HG02571 (cell line): ENCODE data around the gene ZNHIT2.

Experiments
- ATAC-seq: cut with Tn5 transposase; IDR thresholded peaks from one replicate; pipeline ENCODE4 v1.9.1; 2021; ENCODE audit warnings: mild to moderate bottlenecking, moderate library complexity; ENCODE audit not compliant: unreplicated experiment

ZNHIT2 gene

DNA sequence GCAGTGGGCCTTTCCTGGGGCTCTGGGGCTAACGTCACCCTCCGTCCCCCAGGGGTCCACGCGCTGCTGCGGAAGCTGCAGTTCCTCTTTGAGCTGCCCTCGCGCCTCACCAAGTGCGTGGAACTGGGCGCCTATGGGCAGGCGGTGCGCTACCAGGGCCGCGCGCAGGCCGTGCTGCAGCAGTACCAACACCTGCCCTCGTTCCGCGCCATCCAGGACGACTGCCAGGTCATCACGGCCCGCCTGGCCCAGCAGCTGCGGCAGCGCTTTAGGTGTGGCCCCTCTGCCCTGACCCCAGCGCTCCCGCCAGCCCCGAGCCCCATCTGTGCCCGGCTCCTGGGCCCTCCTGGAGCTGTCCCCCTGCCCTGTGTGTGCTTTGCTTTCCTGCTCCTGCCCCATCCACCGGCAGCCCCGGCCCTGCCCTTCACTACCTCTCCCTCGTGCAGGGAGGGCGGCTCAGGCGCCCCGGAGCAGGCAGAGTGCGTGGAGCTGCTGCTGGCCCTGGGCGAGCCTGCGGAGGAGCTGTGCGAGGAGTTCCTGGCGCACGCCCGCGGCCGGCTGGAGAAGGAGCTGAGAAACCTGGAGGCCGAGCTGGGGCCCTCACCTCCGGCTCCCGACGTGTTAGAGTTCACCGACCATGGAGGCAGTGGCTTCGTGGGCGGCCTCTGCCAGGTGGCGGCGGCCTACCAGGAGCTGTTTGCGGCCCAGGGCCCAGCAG is 9.6 kb downstream of the ZNHIT2 start:
- no peak for ATAC-seq

DNA sequence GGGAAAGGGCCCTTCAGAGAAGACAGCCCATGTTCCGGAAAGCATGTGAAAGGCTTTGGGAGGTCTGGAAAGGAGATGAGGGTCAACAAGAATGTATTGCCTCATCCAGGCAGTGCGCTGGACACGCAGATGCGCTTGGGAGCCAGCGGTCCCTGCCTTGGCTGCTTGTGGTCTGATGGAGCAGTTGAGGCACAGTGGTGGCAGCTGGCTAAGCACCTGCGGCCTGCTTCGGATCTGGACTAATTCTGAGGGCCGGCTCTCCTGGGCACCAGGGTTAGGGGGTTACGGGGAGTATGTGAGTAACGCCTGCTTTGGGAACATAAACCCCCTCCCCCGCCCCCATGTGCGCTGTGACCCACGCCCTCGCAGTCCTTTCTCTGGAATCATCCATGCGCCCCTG is 10.4 kb downstream of the ZNHIT2 start:
- ATAC-seq, result no peak

DNA sequence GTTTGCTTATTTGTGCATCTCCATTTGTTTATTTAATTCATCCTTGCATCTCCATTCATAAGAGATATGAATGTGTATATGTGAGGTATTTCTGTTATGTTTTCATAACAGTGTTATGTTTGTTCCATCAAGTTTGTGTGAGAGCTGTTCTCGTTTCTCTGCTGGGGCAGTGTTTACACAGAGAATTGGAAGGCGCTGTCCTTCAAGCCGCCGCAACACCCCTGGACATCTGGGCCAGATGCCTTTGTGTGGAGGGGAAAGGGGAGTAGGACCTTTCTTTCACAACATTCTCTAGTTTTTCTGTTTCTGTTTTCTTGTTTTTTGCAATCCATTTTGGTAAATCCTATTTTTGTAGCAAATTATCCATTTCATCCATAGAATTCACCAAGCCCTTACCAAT is 12.9 kb downstream of the ZNHIT2 start:
- ATAC-seq, result no peak

DNA sequence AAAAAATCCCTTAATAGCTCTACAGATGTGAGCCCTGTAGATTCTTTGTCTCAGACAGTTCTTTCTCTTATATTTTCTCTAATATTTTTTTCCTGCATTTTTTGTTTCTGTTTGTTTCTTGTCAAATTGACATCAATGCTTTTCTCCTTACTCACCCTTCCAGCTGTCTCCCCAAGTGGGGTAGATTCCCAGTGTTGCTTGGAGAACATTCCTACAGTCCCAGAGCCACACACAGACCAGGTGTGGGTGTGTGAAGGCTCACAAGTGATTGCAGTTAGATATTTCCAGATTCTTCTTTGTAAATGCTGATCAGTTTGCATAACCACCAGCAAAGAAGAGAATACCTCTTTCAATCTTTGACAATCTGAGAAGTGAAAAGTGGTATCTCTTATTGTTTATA is 14.0 kb downstream of the ZNHIT2 start:
- no peak for ATAC-seq

DNA sequence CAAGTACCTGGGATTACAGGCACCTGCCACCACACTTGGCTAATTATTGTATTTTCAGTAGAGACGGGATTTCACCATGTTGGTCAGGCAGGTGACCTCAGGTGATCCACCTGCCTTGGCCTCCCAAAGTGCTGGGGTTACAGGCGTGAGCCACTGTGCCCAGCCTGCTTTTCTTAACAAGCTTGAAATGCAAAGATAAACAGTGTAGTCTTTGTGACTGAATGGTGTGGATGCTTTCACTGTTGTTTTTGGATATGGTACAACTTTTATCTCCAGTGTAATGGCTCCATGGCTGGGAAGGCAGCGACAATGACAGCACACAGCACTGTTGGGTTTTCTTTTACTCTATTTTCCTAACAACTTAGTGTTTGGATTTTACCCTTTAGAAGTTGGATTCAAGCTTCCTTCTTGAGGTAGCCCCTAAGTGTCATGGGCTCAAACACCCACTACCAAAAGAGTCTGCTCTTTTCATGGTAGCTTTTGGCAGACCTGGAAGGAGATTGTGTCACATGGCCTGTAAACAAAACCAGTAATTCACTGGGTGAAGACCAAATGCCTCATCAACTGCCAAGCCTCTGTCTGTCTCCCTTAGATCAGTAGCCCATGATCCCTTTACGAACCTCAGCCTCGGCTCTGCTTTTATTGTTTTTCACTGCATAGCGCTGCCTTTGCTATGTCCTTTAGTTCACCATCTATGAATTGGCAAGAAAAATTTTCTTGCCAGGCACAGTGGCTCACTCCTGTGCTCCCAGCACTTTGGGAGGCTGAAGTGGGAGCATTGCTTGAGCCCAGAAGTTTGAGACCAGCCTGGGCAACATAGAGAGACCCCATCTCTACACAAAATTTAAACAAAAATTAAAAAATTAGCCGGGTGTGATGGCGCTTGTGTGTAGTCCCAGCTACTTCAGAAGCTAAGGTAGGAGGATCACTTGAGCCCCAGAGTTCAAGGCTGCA is 15.1 kb downstream of the ZNHIT2 start:
- no peak for ATAC-seq

DNA sequence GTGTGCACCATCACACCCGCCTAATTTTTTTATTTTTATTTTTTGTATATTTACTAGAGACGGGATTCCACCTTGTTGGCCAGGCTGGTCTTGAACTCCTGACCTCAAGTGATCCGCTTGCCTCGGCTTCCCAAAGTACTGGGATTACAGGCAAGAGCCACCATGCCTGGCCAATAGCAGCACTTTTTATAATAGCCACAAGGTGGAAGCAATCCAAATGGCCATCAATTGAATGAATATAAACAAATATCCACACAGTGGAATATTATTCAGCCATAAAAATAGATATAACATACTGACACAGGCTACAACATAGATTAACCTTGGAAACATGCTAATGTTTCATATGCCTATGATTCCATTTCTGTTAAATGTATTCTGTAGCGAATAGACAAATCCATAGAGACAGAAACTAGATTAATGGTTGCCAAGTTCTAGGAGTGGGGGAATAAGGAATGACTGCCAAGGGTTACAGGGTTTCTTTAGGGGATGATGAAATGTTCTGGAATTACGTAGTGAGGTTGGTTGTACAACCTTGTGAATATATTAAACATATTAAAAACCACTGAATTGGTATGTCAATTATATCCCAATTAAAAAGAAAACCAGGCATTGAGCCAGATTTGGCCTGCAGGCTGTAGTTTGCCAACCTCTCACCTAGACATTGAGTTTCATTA is 16.7 kb downstream of the ZNHIT2 start:
- no peak for ATAC-seq

DNA sequence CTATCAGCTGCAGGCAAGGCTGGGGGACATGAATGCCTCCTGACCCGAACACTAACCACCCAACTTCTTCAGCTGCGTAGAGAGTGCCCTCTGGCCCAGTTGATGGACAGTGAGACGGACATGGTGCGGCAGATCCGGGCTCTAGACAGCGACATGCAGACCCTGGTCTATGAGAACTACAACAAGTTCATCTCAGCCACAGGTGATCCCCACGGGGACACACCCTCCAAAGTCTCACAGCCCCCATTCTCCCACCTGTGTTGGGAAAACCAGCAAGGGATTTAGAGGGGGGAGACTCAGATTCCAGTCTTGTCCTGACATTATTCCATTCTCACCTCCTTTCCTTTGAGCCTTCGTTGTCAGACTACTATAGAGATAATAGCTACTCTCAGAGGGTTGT is 20.6 kb downstream of the ZNHIT2 start:
- ATAC-seq, result no peak

DNA sequence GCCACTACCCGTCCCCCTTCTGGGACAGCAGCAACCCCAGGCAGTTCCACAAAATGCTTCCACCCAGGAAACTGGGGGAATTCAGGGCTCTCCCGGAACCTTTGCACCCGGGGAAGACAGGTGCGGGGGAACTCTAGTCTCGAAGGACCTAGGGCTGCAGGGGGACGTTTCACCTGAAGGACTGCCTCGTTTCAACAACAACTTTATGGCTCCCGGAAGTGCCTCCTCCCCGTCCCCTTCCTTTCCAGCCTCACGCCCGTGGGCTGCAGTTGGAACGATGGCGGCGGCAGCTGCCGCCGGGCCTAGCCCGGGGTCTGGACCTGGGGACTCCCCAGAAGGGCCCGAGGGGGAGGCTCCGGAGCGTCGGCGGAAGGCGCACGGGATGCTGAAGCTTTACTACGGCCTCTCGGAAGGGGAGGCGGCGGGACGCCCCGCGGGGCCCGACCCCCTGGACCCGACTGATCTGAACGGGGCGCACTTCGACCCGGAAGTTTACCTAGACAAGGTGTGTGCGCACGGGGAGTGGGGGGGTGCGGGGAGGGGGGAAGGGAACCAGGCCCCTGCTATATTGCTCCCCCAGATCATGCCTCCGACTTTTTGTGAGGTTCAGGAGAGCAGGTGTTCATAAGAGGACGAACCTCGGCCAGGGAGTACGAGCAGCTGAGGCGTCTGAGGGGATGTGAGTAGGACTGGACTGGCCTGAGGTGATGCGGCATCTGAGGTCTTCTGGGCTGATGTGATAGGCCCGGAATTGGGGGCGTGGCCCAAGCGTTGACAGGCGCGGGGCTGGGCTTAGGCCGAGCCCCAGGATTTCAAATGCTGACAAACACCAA is 21.3 kb downstream of the ZNHIT2 start, which contains the start of gene VPS51:
VPS51 (plus strand) TSS at position 241 of the 833 bp plus-strand sequence; CDS start at position 278, 37 bp downstream.
- peak; percentile 87 for ATAC-seq

DNA sequence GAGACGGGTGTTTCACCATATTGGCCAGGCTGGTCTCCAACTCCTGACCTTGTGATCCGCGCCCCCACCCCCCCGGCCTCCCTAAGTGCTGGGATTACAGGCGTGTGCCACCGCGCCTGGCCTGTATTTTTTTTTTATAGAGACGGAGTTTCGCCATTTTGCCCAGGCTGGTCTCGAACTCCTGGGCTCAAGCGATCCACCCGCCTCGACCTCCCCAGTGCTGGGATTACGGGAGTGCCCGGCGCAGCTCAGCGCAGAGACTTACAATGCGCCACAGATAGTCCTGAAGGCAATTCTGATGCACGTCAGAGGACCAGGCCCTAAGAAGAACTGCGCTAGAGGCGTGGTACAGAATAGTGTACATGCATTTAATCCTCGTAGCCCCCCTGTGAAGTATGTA is 22.1 kb downstream of the ZNHIT2 start:
- ATAC-seq, result no peak

DNA sequence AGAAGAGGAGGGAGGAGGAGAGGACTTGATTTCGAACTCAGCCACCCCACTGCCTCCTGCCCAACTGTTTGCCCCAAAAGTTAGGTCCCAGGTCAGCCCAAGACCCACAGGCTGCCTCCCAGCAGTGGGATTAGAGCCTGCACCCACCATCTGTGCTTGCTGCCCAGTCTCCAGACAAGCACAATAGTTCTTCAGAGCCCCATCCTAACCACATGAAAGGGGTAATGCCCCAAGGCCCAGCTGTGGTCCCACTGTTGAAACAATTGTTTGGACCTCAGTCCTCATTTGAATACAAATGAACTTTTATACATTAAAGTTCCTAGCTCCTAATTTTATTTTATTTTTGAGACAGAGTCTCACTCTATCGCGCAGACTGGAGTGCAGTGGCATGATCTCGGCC is 26.9 kb downstream of the ZNHIT2 start:
- ATAC-seq, result no peak

DNA sequence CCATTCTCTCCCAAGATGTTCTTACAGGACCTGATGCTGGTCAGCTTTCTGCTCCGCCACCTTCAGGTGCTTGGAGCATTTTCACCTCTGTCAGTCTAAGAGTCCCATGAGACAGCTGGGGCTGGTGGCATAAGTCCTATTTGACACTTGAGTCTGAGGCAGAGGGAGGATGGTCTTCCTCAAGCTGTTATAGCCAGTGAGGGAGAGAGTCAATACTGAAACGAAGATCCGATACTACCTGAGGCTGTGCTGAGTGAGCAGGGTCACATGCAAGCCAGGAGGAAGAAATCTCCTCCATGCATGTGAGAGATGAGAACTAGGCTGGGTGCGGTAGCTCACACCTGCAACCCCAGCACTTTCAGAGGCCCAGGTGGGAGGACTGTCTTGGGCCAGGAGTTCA is 27.9 kb downstream of the ZNHIT2 start:
- no peak for ATAC-seq

DNA sequence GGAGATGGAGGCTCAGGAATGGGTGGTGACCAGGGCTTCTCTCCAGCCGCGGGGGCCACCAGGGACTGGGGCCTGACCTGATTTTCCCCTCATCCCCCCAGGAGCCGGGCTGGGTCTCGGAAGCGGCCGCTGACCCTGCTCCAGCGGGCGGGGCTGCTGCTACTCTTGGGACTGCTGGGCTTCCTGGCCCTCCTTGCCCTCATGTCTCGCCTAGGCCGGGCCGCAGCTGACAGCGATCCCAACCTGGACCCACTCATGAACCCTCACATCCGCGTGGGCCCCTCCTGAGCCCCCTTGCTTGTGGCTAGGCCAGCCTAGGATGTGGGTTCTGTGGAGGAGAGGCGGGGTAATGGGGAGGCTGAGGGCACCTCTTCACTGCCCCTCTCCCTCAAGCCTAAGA is 29.7 kb downstream of the ZNHIT2 start:
- ATAC-seq, result no peak

DNA sequence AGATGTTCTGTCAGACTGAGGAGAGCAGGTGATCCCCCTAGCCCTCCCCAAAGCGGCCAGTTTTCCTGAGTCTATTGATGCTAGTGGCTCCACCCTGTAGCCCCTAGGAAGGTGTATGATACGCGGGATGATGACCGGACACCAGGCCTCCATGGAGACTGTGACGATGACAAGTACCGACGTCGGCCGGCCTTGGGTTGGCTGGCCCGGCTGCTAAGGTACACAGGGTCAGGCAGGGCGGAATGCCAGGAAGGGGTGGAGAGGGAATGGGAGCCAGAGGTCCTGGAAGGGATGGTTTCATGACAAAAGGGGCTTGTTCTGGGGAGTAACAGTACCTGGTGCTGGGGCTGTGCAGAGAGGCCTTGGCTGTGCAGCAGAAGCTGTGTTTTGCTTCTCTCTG is 30.3 kb downstream of the ZNHIT2 start:
- ATAC-seq, result no peak

DNA sequence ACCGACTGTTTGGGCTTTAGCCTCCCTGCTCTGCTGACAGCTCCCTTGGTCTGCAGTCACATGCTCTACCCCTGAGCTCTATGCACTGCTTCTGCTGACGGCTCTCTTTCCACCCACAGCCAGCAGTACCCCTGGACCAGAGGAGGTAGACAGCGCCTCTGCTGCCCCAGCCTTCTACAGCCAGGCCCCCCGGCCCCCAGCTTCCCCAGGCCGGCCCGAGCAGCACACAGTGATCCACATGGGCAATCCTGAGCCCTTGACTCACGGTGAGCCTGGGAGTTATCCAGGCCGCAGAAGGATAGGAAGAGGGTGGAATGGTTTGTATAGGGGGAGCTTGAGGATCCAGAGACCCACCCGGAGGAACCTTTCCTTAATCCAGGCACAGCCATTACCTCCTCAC is 30.7 kb downstream of the ZNHIT2 start:
- no peak for ATAC-seq

DNA sequence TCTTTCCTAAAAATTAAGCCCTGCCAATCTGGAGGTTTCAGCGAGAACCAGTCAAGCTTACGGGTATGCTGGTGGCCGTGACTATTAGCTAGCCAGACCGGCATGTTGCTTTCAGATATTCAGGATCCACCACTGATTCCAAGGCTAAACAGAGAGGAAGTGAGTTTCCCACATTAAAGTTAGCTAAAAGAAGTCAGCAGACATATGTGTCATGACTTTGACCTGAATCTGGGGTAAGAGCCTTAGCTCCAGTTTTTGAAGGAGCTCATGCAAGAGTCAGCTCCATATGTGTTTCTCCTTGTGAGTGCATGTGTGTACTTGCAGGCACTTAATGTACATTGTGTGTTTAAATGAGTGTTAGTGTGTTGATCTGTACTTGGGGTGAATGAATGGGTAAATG is 32.1 kb downstream of the ZNHIT2 start:
- no peak for ATAC-seq

DNA sequence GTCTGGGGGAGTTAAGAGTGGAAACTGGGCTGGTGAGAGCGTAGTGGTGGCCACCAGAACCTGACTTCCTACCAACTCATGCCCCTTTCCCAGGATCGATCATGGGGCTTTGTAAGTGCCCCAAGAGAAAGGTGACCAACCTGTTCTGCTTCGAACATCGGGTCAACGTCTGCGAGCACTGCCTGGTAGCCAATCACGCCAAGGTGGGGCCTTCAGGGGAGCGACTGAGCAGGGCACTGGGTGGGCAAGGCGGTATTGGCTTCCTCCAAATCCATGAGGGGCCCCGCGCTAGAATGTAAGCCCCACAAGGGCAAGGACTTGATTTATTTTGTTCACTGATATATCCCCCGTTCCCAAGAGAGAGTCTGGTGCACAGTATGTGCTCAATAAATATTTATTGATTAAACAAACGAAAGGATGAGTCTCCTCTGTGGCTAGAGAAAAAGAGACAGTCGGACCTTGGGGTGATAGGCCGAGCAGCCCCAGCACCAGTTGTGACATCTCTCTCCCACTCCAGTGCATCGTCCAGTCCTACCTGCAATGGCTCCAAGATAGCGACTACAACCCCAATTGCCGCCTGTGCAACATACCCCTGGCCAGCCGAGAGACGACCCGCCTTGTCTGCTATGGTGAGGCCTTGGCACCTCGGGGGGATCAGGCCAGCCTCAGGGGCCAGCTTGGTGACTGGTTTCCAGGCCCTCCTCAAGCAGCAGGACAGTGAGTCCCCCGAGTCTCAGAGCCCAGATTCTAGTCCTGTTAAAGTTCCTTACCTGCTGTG is 32.7 kb downstream of the ZNHIT2 start:
- no peak for ATAC-seq

DNA sequence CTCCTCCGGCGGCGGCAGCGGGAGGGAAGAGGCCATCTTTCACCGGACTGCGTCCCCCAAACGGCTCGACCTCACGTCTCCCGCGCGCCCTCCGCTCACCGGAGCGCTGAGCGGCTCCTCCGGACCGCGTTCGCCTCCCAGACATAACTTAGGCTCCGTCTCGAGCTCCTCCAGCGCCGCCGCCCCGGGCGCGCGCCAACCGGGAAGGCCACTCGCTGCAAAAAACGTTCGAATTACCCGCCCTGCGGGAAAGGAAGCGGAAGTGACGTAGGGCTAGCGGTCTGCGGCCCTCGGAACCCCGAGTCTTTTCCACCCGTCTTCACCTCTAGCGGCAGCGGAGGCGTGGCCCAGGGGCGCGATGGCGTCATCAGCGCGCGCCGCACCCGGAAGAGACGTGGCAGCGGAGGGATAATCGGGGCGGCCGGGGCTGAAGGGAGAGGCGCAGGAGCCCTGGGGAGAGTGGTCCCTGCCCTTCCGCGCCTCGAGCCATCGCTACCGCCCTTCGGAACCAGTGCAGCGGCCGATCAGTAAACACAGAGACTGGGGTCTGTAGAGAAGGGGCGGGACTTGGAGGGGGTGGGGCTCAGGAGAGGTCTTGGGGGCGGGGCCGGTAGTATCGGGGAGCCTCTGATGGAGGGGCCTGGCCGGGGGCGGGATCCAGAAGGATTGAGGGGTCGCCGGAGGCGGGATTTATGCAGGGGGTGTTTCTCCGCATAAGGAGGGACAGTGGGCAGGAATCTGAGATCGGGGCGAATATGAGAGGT is 33.5 kb downstream of the ZNHIT2 start, which contains the start of the genes CDCA5 and ZFPL1:
CDCA5 (minus strand) TSS at position 207 of the 764 bp plus-strand sequence; CDS start at position 145, 62 bp downstream.
ZFPL1 (plus strand) TSS at position 389 of the 764 bp plus-strand sequence. CDS start 477 bp downstream, outside the sequence.
- ATAC-seq, result peak; percentile 73

DNA sequence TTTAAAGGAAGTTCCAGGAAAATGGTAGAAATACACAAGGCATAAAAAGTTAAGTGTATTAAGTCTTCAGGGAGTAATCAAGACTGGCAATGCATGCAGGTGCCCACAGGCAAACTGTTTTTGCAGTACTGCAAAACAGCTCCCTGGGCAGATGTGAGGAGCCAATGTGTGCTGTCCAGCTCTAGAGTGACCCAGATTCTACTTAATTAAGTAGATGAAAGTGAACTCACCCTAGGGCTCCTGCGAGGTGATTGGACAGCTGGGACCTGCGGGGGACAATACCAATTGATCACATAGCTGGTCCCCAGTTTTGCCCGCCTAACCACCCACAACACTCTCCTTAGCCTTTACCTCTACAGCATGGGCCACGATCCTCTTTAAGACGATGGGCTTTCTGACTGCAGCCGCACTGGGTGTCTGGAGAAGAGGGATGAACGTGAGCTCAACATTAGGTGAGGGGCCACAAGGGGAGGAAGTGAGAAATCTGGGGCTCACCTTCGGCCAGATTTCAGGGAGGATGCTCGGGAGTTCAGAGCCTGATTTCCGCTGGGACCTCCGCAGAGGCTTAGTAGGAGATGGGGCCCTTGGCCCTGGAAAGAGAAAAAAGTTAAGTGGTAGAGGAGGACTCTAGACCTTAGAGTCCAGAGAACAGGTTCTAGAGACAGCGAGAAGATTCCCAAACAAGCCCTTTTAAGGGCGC is 34.2 kb downstream of the ZNHIT2 start:
- ATAC-seq, result no peak
